ENCODE measurements around the gene ADGRG6.

DNA sequence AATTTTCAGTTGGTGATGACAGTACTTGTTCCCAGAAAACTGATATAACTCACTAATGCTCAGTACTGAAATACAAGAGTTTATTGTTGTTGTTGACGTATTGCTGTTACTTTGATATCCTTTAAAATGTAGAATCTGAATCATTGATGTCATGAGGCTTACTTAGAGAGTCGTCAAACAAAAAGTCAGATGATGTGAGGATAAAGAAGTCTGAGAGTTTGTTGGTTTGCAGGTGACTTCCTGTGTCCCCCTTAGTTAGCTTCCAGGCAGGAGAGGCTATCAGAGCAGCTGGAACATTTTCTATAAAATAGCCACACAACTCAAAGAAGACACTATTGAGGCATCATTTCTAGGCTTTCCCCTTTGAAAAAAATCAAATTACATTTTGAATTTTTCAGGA is 97.9 kb downstream of the ADGRG6 start:
- TF ChIP-seq, protein P1, sequence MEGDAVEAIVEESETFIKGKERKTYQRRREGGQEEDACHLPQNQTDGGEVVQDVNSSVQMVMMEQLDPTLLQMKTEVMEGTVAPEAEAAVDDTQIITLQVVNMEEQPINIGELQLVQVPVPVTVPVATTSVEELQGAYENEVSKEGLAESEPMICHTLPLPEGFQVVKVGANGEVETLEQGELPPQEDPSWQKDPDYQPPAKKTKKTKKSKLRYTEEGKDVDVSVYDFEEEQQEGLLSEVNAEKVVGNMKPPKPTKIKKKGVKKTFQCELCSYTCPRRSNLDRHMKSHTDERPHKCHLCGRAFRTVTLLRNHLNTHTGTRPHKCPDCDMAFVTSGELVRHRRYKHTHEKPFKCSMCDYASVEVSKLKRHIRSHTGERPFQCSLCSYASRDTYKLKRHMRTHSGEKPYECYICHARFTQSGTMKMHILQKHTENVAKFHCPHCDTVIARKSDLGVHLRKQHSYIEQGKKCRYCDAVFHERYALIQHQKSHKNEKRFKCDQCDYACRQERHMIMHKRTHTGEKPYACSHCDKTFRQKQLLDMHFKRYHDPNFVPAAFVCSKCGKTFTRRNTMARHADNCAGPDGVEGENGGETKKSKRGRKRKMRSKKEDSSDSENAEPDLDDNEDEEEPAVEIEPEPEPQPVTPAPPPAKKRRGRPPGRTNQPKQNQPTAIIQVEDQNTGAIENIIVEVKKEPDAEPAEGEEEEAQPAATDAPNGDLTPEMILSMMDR (IDR thresholded peaks at IDR 0.05 in 8 of 11, conservative IDR thresholded peaks at IDR 0.05 in 3 of 11) = no peak
- no peak for TF ChIP-seq POLR2AphosphoS5 (IDR thresholded peaks at IDR 0.05)
